HG03064 (cell line): Measurements from ENCODE around the gene LPXN.

Experiments
- ATAC-seq: cut with Tn5 transposase; IDR thresholded peaks from one replicate; pipeline ENCODE4 v1.9.1; 2021; ENCODE audit warnings: low read depth; ENCODE audit not compliant: unreplicated experiment

LPXN gene

DNA sequence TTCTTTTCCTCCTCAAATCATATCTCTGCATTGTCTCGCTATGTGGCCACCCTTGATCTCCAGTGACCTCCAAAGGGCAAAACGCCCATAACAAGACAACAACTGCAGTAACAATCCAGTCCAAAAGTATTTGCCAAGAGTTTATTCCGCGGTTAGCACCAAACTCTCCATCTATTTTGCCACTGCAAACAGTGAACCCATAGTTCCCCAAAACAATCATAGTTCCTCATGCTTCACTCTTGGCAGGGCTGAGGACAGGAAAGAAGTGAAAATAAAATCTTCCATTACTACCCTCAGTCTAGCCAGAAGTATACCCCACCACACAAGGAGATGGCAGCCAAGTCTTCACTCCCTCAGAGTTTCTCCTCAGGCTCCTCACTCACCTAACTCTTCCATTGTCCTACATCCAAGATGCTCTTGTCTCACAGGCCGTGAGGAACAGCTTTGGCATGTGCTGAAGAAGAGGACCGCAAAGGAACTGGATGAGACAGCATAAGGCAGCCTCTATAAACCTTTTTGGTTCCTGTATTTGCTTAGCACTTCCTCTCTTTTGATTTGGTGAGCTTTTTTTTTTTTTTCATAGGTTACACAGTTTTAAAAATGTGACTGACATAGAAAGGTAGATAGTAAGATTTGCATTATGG lies at the start of gene LPXN:
TSS of gene LPXN (minus strand) at position 480 of the 644 bp plus-strand sequence. CDS start at position 396, 84 bp downstream.
- ATAC-seq, result no peak

DNA sequence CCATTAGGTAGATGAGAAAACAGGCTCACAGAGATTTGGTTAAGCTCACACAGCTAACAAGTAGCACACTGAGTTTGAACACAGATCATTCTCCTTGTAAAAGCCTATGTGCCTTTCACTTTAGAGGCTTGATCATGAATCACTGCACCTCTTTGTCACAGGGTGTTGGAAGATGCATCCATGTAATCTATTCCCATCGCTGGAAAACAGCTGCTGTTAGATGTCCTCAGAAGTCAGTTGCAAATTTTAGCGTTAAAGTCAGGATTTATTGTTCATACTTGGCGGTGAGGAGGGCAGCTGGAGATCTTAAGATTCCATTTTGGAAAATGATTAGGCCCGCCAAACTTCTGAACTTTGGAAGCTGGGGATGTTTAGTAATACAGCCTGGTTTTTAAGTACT lies 49.4 kb upstream of the LPXN start:
- no peak for ATAC-seq

DNA sequence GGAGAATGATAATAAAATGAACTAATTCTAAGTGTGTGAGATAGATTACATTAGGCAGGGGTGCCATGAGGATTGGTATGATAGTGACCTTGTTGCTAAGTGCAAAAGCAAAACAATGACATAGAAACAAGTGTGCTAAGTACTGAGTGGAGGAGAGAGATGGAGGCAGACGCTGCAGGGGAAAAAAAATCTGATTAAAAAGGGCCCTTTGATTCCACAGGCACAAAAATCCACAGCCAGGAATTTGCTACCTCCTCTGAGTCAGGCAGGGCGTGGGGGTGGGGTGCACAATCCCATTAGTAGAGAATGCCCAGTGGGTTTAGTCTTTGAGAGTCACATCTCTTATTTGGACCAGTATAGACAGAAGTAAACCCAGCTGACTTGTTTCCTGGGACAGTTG lies 46.7 kb upstream of the LPXN start, which contains the start of gene CNTF:
TSS of gene CNTF (plus strand) at position 322 of the 400 bp plus-strand sequence. CDS start 88 bp downstream, outside the sequence.
- ATAC-seq, result no peak

DNA sequence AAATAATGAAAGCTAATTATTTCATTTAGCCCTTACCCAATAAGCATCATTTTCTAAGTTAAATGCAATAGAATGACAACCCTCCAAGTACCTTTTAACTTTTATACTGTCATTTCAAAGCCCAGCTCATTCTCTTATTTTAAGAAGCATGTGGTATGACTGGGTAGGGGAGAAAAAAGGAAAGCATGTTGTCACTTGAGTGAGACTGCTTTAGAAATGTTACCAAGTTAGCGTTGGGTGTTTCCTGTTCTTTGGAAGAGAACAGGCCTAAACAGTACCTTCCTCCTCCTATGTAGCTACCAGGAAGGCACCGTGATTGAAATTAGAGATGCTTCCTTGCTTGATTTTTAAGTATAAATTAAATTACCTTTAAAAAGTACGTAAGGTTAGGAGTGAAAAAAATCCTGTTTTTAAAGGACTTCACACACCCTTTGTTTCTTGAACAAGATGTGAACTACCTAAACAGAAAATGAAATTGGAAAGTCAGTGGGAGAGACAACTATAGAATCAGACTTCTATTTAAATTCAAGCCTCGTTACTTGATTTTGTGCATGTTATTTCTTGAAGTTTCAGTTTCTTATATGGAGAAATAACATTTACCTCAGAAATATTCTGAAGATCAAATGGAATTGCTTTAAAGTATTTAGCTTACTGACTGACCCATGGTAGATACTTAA lies 46.1 kb upstream of the LPXN start:
- ATAC-seq, result no peak

DNA sequence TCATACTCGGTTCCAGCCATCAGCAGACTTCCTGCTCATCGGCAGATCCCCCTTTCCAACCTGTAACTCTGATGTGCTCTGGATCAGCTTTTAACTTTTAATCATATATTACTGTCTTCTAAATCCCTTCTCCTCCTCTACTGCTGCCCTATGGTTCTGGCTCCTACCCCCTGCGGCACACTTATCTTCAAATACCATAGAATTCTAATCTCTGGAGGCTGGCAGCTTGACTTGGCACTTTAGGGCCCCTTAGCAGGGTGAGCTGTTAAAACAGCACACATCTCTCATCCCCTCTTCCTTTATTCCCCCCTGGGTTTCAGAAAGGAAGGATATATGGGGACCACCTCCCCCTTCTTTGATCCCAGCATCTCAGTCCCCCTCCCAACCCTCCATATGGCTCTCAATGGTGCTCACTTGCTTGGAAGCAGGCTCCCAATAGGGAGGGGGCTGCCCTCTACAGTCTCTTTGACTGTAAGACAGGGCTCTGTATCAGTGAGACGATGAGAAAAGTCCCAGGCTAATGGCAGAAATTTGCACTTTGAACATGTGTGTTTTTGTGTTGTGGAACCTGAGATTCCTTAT lies 42.4 kb upstream of the LPXN start:
- ATAC-seq, result no peak

DNA sequence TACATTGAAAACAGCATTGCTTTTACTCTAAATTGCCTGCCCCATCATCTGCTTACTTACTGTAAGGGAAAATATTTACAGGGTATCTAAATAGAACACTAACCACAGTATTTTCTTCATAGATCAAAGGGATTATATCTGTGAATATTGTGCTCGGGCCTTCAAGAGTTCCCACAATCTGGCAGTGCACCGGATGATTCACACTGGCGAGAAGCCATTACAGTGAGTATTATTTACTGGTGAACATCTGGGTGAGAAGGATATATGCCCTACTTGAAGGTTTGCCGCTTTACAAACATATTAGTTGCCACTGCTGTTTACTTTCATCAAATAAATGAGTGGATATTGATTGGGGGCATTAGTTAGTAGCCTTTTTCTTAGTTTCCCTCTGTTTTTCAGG lies 40.9 kb upstream of the LPXN start:
- no peak for ATAC-seq

DNA sequence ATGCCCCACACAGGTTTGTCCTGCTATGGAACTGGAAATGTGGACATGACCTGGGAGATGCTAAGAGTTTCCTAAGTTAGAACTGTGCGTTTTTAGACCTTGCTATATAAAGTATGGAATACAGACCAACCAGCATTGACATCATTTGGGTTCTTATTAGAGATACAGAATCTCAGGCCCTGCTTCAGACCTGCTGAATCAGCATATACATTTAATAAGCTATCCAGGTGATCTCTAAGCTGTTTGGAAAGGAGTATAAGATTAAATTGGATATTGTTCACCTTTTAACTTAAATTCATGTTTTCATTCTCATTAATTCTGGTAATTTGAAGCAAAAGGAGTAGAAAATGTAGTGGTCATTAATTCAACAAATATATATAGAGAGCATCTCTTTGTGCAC lies 39.9 kb upstream of the LPXN start:
- ATAC-seq, result no peak

DNA sequence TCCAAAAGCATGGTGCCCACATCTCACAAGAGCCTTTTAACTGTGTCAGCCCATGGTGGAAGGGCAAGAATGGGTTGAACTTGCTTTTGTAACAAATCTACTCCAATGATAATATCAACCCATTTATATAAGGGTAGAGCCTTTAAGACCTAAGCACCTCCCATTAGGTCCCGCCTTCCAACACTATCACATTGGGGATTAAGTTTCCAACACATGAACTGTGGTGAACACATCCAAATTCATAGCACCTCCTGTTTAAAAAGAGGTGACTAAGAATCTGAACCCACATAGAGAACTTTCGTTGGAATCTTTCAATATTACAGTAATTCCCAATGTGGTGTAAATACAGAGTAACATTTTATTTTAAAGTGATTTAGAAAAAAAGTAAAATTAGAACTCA lies 37.6 kb upstream of the LPXN start:
- ATAC-seq, result no peak

DNA sequence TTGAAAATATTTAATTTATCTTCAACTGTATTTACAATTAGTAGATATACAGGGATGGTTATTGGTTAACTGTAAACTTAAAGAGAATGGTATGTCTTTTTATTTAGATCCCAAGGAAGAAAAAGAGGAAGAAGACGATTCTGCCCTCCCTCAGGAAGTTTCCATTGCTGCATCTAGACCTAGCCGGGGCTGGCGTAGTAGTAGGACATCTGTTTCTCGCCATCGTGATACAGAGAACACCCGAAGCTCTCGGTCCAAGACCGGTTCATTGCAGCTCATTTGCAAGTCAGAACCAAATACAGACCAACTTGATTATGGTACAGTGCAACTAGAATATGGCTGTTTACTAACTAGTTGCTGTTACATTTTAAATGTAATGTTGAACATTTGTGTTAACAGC lies 34.1 kb upstream of the LPXN start:
- no peak for ATAC-seq

DNA sequence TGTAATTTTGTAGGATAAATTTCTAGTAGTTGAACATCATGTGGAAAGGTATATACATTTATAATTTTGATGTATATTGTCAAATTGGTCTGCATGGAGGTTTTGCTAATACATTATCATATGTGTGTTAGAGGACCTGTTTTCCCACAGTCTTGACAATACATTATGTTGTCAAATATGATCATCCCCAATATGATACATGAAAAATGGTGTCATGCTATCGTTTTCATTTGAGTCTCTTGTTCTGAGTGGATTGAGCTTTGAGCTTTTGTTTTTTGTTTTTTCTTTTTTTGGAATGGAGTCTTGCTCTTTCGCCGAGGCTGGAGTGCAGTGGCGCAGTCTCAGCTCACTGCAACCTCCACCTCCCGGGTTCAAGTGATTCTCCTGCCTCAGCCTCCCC lies 32.7 kb upstream of the LPXN start:
- no peak for ATAC-seq

DNA sequence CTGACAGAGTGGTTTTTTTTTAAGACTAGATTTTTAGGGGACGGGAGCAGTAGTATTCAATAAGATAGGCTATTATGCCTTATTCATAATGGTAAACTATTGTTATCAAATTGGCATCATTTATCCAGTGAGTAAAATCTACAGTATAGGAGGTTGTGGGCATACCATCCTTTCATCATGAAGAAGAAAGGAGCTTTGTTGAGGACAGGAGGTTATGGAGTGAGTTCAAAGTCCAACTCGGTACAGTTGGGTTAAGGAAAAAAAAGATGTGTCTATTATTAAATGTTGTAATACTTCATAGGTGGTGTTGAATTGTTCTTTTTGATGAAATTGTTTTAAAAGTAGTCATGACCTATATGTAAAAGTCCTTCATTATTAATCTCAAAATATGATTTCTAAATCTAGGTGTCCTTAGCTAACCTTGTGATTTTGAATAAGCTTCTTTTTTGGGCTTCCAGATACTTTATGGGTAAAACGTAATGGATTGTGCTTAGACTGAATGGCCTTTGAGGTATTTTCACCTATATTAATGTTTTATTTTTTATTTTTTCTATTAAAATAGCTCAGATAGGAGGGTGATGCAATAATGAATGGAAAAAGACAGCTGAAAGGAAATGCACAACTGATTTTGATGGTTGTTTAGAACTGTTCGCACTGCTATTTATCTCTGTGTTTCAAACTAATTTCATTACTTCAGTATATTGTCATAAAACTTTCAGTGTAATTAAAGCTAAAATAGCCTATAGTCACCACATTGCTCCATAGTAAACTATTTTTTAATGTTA lies 31.5 kb upstream of the LPXN start:
- no peak for ATAC-seq

DNA sequence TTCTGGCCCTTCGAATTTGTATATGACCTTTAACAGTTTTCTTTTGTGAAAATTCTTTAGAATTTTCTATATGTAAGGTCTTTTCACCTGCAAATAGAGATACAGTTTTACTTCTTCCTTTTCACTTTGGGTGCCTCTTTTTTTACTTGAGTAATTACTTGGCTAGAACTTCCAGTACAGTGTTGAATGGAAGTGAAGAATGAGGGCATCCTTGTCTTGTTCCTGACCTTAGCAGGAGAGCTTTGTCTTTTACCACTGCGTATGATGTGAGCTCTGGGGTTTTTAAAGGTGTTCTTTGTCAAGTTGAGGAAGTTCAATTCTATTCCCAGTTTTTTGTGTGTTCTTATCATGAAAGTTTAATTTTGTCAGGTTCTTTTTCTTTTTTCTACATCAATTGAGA lies 24.9 kb upstream of the LPXN start:
- no peak for ATAC-seq

DNA sequence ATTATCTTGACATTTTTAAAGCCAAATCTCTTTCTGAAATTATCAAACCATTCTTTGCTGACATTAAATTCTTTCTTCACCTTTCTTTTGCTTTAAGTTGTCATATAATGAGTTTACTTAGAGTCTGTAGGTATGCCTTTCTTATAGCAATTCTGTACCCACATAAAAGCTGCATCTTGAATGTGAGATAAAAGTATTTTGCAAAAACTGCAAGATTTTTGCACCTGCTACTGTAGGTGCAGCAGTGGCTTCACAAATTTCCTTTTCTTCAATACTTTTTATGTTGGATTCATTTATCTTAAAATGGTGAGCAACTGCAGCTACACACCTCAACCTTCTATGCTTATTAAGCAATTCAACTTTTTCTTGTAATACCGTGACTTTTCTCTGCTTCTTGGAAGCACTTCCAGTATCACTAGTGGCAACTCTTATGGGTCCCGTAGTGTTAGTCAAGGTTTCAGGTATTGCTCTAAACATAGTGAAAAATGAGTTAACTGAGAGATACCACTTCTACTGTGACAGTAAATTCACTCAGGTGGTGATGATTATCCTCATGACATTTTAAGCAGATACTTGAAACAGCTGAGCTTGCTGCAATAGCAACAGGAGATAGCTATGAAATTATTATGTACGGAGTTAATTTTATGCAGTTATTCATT lies 22.0 kb upstream of the LPXN start:
- ATAC-seq, result no peak

DNA sequence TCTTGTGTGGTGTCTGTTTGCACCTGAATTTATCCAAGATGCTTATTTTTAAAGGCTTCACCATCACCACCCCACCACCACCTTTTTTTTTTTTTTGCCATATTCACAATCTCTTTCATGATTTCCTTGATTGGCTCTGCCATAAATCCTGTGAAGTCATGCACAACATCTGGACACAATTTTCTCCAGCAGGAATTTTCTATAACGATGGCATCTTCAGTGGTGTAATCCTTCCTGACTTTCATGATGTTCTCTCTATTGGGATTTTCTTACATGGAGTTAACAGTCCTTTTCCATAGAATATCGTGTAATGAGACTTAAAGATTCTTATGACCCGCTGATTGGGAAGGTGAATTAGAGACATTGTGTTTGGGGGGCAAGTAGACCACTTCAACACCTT lies 21.0 kb upstream of the LPXN start:
- no peak for ATAC-seq

DNA sequence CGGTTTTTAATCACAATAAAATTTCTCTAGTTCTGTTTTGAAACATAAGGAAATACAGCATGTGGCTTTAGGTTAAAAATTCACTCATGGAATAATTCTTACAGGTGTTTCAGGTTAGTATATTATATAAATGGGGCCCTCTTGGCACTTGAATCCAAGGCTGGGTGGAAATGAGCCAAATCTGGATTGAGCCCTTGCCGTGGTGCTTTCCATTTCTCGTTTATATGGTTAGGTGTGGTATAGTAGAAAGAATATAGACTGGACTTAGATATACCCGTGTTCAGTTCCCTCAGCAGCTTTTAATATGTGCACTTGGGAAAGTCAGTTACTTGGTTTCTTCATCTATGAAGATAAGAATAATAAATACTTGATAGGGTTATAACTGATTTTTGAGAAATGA lies 19.2 kb upstream of the LPXN start:
- no peak for ATAC-seq

DNA sequence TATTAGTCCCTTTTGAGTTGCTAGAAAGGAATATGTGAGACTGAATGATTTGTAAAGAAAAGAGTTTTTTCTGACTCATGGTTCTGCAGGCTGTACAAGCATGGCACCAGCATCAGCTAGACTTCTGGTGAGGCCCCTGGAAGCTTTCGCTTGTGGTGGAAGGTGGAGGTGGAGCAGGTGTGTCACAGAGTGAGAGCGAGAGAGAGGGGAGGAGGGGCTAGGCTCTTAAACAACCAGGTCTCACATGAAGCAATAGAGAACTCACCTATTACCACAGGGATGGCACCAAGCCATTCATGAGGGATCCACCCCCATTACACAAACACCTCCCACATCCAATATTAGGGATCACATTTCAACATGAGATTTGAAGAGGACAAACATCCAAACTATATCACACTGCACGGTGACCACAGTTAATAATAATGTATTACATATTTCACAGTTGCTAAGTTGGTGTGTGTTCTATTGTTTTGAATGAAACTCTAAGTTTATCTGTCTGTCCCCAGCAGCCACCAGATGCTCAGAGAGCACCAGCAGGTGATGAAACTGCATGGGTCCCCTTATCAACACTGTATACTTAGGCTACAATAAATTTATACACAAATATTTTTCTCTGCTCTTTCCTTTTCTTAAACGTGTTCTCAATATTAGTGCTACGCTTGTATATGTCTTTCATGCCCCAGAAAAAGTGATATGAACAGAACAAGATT lies 17.3 kb upstream of the LPXN start:
- no peak for ATAC-seq

DNA sequence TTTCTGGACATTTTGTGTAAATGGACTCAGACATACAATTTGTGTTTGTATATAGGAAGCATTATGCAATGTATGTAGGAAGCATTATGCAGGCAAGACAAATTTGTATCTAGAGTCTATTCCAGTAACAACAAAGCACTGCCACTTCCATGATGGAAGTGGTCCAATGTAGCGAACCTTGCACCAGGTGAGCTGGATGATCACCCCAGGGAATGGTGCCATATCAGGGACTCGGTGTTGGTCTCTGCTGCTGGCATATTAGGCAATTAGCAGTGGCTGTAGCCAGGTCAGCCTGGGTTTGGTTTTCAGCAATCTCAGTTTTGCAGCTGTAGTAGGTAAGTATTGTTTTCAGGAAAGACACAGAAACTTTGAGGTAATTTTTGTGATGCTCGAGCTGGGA lies 16.0 kb upstream of the LPXN start:
- no peak for ATAC-seq

DNA sequence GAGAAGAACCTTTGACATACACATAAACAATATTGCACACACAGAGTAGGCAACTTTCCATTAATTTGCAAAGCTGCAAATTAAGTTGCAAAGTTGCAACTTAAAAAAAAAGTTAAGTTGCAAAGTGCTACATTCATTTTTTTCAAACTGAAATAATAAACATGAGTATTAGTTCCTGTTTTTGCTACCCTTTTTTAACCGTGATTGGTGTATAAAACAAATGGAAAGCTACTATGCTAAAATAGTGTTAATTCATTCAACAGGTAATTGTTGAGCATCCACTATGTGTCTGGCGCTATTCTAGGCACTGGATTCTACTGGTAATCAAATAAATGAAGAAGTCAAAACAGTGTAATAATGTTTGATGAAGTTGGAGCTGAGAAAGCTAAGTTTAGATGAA lies 11.3 kb upstream of the LPXN start:
- ATAC-seq, result no peak

DNA sequence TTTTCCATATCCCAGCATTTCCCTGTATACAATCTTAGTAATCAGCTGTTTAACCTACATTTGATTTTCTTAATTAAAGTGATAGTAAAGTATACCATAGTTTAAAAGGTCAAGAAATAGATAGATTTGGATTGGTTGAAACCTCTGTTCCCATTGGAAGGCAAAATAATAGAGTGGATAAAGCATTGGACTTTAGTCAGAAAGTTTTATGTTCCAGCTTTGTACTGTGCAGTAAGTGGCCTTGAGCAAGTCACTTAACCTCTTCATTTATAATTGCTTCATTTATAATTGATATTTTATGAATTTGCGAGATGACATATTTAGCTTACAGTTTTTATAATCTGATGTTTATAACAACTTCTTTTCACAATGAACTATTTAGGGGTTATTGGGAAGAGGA lies 6.8 kb upstream of the LPXN start:
- ATAC-seq, result no peak

DNA sequence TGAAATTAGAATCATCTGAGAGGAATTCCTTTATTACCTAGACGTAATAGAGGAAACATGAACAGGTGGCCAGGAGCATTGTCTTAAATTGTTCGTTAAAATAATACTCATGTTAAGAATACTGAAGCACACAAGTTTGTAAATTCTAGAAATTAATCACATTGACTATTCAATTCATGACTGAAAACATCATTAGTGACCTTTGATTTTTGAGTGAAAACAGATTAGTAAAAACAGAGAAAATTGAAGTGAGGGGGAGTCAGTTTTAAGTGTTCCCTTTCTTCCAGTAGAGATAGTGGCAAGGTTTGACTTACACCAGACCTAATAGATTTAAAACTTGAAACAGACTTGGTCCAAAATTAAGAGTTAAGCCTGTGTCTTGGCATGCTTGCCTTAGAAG lies 4.7 kb upstream of the LPXN start:
- ATAC-seq, result no peak
